AML-193 (cell line): Measurements from ENCODE around the gene RAPGEF3.

Experiments used
- DNase-seq, 2 experiments: peaks; one replicate each; lab custom pipeline; 2025; lab: John Stamatoyannopoulos, UW

Gene RAPGEF3

DNA sequence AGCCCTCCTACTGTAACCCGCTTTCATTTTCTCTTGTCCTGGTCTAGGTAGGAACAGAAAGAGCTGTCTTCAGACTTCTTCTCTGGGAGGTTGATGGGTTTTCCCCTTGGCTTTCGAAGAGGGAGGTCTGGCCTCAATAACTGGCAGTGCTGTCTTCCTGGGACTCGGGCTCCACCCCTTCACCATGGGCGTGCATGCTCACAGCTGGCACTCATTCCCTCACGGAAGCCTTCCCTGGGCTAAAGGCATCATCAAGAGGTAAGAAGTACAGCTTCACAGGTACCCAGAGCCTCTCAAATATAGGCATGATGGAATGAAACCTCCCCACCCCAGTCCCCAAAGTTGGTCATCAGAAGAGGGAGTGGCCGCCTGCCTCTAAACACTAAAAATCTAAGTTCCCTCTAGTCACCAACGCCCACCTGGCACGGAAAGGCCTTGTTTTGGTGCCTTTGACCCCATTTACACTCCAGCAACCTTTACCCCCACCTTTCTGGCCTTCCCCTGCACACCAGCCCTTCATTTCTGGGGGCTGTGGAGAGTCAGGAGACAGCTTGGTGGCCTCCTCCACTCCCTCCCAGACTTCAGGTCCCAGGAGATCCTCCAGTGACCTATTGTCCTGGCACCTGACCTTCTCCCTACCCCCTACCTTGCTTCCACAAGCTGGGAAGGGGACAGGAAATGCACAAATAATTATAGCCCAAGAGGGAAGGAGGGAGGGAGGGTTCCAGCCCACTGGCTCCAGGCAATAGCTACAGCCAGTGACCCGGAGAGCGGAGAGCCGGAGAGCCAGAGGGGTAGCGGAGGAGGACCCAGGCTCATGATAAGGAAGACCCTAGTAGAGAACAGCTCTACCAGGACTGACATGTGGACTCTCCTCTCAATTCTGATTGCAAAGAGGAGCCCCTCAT lies 2.8 kb downstream of the RAPGEF3 start:
- DNase-seq = no peak

GRCh38 chr12:47754881-47755280 lies 3.8 kb downstream of the RAPGEF3 start:
- DNase-seq = no peak

DNA sequence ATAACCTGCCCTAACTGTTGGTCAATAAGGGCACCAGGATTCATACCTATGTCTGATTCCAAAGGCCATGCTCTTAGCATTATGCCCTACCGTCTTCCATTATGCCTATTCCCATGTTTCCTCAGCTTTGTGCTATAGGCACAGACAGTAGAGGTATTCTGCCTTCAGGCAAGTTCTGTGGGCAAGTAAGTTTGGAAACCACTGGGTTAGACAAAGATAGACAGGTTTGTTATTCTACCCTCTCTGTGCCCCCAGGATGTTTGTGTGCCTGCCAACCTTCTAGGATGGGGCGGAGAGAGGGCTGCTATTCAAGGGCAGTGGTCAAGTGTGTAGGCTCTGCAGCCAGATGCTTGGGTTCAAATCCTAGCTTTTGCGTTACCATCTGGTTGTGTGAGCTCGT lies 4.6 kb downstream of the RAPGEF3 start:
- no peak for DNase-seq

GRCh38 chr12:47753021-47754001 lies 5.4 kb downstream of the RAPGEF3 start:
- DNase-seq = no peak

- DNase-seq = no peak
Measured at GRCh38 chr12:47752552-47752951, 6.1 kb downstream of the RAPGEF3 start.

DNA sequence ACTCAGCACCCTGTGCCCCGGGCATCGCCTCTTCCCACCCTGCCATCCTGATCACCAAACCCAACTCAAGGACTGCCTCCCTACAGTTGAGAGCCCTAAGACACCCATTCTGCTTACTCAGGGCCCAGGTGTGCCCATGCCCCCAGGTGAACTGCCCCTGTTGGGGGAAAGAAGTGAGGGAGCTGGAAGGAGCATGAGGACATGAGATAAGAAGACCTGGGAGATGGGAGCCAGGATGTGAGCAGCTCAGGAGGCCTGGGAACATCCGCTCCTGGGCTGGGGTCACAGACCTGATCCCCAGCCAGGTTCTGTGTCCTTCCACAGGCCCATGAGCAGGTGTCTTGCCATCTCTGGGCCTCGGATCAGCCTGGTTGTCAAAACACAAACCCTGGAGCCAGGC lies 6.6 kb downstream of the RAPGEF3 start:
- DNase-seq = no peak

- no peak for DNase-seq
Measured at GRCh38 chr12:47751561-47751960, 7.1 kb downstream of the RAPGEF3 start.

DNA sequence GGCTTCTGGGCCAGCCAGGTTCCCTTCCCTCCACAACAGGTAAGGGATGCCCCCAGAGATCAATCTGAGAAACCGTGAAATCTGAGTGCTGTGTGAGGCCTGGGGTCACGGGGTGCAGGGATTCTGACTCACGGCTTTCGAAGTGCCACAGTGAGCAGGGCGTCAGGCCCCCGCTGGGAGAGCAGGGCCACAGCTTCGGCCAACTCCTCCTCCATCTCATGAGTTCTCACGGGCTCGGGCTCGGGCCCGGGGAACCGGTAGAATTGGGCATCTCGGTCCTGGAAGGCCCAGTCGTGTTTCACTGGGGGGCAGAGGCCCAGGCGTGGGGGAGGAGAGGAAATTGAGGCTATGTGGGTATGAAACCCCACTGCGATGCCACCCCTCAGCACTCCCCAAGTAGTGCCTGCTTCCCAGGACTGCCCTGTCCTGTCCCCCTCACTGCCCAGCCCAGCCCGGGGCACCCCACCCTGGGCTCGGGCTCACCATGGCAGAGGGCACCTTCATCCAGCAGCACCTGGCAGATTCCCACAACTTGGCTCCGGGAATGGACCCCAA lies 7.7 kb downstream of the RAPGEF3 start:
- DNase-seq = no peak

DNA sequence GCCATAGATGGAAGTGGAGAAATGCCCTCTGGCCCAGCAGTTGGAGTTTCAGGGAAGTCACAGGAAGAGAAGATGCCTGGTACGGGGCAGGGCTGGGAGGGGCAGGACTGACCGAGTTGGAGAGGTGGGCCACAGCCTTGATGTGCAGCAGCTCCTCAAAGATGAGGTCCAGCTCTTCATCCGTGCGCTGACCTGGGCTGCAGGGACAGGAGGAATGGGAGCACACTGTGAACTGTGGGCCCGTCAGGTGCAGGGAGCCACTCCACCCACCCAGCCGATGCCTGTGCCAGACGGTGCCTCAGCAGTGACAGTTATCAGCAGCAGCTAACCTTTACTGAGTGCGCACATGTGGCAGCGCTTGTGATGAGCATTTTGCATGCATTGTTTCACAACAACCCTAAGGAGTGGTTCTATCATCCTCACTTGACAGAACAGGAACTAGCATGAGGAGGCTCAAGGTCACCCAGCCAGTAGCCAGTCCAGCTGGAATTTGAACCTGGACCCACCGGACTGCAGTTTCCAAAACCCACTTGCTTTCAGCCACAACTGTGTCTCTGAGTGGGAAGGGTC lies 8.4 kb downstream of the RAPGEF3 start:
- DNase-seq = peak in 1 of 2 experiments; percentile 19

DNA sequence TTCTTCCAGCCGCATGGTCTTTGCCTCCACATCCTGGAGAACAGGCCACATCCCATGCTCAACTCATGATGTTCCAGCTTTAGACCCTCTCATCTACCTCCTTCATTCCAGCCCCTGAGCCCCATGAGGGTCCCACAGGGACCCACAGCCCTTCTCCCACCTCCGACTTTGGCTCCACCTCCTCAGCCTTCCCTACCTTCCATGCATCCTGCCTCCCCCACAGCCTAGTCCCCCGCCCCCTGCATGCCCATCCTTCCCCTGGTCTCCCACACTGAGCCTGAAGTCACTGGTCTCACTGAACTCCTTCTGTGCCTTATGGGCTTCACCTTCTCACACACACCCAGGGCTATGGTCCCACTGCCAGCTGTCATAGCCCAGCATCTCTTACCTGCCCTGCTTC lies 9.8 kb downstream of the RAPGEF3 start:
- DNase-seq = no peak

DNA sequence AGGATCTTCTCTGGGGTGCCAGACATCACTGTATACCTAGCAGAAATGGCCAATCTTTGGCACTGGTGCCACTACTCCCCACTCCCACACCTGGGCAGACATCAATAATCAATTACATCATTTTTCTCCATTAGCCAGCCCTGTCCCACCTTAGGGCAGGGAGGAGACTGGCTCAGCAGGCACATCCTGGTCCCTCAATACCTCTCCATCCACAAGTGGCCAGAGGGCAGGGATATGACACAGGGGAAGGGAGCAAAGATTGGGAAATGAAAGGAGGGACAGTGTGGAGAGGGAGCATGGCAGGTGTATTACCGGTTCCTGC lies 10.2 kb downstream of the RAPGEF3 start:
- DNase-seq = no peak

DNA sequence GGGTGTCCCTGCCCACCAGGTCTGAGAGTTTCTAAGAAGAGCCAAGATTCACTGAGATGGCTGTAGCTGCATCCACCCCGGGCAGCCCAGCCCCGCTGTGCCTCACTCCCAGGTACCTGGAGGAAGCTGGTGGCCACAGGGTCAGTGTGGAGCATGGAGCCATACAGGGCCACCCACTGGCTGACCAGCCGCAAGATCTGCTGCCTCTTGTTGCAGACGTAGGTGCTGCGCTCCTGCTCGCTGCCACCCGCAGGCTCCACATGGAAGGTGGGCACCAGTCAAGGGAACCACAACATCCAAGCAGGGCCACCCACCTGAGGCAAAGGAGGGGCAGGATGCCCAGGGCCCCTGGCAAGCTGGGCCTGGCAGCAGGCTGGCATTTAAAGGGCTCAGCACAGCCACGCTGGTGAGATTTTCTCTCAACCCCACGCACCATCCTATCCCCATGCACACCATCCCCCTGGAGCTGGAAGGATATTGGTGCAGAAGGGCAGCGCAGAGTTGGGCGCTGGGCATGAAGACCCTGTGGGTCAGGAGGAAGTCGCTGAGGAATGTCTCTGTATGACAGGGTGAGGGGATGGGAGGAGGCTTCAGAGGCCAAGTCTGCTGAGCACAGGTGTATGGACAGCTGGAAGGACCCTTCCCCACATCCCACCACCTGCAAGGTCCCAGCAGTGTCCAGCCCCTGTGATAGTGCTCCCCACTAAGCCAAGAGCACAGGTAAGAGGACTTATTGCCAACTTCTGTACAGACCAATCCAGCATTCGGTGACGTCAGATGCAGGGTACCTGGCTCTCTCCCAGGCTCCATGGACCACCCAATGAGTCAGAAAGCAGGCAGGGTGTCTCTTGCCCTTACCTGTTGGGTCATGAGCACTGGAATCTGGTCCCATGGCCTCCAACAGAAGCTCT lies 10.8 kb downstream of the RAPGEF3 start:
- no peak for DNase-seq

GRCh38 chr12:47747126-47747525 lies 11.6 kb downstream of the RAPGEF3 start:
- no peak for DNase-seq

DNA sequence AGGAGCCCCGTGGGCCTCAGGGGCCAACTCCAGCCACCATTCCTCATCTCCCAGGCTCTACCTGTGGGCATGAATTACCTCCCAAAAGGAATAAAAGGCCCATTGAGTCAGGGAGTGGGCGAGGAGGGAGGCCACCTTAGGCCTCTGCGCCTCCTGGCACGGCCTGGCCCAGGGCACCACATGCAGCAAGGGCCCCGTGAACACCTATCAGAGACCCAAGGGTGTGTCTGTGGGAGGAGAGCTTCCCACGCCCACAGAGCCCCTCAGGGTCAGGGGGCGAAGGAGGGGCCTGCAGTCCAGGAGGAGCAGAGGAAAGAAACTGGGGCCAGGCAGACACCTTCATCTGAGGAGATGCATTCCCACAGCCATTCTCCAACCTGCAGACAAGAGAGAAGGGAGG lies 12.2 kb downstream of the RAPGEF3 start:
- DNase-seq = no peak

- no peak for DNase-seq
Measured at GRCh38 chr12:47746073-47746472, 12.6 kb downstream of the RAPGEF3 start.

GRCh38 chr12:47745485-47746041 lies 13.1 kb downstream of the RAPGEF3 start:
- no peak for DNase-seq

- no peak for DNase-seq
Measured at GRCh38 chr12:47744778-47745436, 13.8 kb downstream of the RAPGEF3 start.

DNA sequence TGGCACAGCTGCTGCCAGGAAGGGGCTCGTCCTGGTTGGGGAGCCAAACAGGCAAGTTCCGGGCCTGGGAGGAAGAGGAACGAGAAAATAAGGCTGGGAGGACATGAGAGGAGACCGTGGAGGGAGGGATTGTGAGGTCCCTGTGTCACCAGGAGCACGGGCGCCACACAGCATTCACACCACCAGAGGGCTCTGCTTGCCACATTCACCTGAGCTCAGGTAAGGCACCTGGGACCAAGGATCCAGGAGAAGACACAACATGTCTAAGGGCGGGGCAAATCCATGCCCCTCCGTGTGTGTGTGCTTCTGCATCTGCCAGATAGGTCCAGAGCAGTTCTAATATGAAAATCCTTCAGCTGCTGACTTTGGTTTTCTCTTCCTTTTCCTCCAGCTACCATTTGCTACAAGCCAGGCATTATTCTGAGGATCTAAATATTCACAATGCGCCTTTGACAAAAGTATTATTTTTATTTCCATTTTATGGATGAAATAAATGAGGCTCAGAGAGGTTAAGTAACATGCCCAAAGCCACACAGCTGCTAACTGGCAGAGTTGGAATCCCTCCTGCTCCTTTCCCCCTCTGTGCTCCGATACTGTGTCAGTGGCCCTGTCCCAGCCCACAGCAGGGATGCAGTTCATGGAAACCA lies 14.6 kb downstream of the RAPGEF3 start:
- no peak for DNase-seq

GRCh38 chr12:47743311-47743860 lies 15.3 kb downstream of the RAPGEF3 start:
- no peak for DNase-seq
